ENCODE measurements around the gene SLC25A26.

GRCh38 chr3:66383998-66384745, 163.4 kb downstream of the SLC25A26 start:
- TF ChIP-seq YY1 (IDR thresholded peaks at IDR 0.05; ENCODE audit: insufficient read depth, insufficient read length): no peak
- no peak for TF ChIP-seq ZNF274 (IDR thresholded peaks at IDR 0.05; ENCODE audit: low read depth, low read length)
- no peak for TF ChIP-seq SUZ12 (IDR thresholded peaks at IDR 0.05; ENCODE audit: extremely low read depth, insufficient read depth, insufficient read length)
